BJ (cell line): ENCODE data around the gene INSIG1. TPM values are rescaled to one million over a fixed set of nuclear protein-coding genes. Genes with fewer than 3 reads are reported as not detected.

ENCODE experiments used
- CTCF ChIA-PET: fragments of 350-600 bp; formaldehyde crosslinking; extraction: SDS; loops from one replicate; lab custom pipeline; 2021; ENCODE audit warnings: antibody characterized with exemption, inconsistent platforms; lab: Yijun Ruan, JAX
- POLR2A ChIA-PET: fragments of 300-600 bp; sonication (Branson Sonifier 250); formaldehyde crosslinking; extraction: SDS; loops from one replicate; lab custom pipeline; 2021; ENCODE audit warnings: antibody characterized with exemption; lab: Charles Lee
- DNase-seq: peaks from one replicate; pipeline ENCODE4 v3.0.0-alpha.2; 2011; ENCODE audit warnings: low read depth
- H3K27me3 ChIP-seq: 2 replicates; pipeline ENCODE4 v1.6.0; 2011; ENCODE audit warnings: low read length; ENCODE audit not compliant: control insufficient read depth, insufficient read depth
- H3K36me3 ChIP-seq: 2 replicates; pipeline ENCODE4 v1.5.1; 2011; ENCODE audit warnings: low read length; ENCODE audit not compliant: control insufficient read depth, insufficient read depth
- H3K4me3 ChIP-seq: 2 replicates; pipeline ENCODE4 v1.5.1; 2011; ENCODE audit warnings: low read depth, mild to moderate bottlenecking, control low read depth, low read length
- CTCF ChIP-seq: IDR thresholded peaks from 2 replicates; pipeline ENCODE4 v1.5.1; 2011; ENCODE audit warnings: low read depth, mild to moderate bottlenecking, control low read depth, inconsistent platforms, low read length, moderate library complexity; ENCODE audit not compliant: insufficient read depth
- polyA plus RNA-seq: library from polyadenylated mRNA; depleted of rRNA; stranded (reverse); fragments of >200 nt; gene quantifications from 2 replicates; pipeline ENCODE4 v1.2.3, GENCODE V29; 2011

The INSIG1 gene
- polyA plus RNA-seq, 1 experiment, result 11.0 TPM

- no peak for DNase-seq
- H3K36me3 ChIP-seq, result no peaks in the 10 kb centered on the region
- TF ChIP-seq CTCF, result no peak
- POLR2A ChIA-PET, result no interaction called here
- CTCF ChIA-PET, result interaction anchor here (0.7 to 0.9 kb wide), 2 partner anchors 11 to 14 kb away, joined by 3 to 4 read pairs; no protein-coding TSS in a partner anchor
- H3K27me3 ChIP-seq, result peaks cover 5% of the 10 kb centered on the region
- H3K4me3 ChIP-seq, result no peak overlapping the region
Measured at GRCh38 chr7:155333346-155334234, 35.9 kb downstream of the INSIG1 start.

DNA sequence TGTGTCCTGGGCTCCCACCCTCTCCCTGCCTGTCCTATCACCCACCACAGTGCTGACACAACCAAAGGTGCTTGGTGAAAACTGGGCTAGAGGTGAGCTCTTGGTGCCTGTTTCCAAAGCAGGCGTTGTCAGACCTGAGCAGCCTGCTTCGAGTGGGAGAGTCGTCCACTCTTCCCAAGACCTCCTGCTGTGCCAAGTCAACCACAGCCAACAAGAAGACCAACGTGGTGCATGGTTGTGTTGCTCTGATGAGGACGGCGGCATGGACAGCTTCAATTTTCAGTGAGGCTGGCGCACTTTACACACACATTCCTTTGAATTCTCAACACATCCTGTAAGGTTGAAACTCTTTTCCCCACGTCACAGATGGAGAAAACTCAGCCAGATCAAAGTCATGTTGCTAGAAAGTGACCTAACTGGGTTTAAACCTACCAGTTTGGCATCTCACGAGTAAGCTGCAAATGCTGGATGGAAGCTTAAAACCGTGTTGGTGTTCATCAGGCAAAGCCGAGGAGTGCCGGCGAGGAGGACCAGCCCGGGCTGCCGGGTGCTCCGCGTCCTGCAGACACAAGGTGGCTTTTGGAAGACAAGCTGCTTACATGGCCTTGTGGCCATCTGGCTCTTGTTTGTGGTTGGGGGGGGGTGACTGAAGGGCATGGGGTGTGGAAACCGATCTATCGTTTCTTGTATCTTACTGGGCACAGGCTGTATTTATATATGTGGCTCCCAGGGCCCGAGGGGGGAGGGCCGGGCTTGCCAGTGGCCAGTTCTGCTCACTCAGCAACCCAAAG, 39.3 kb downstream of the INSIG1 start:
- CTCF ChIA-PET, result interaction anchor here (1.0 kb wide), 1 partner anchor 147 kb away, joined by 3 read pairs; no protein-coding TSS in a partner anchor
- peaks cover 3% of the 10 kb centered on the region; the same call in 1 of the 2 replicates for H3K27me3 ChIP-seq
- no peak for TF ChIP-seq CTCF
- no peak for DNase-seq
- POLR2A ChIA-PET, result no interaction called here
- H3K36me3 ChIP-seq, result no peaks in the 10 kb centered on the region
- H3K4me3 ChIP-seq, result no peak overlapping the region

- no peak overlapping the region for H3K4me3 ChIP-seq
- POLR2A ChIA-PET, result no interaction called here
- CTCF ChIA-PET, result no interaction called here
- DNase-seq, result no peak
- no peaks in the 10 kb centered on the region for H3K36me3 ChIP-seq
- H3K27me3 ChIP-seq, result peaks cover 3% of the 10 kb centered on the region; the same call in 1 of the 2 replicates
- no peak for TF ChIP-seq CTCF
Measured at GRCh38 chr7:155337946-155338631, 40.4 kb downstream of the INSIG1 start.

GRCh38 chr7:155338632-155339320, 41.1 kb downstream of the INSIG1 start:
- no peak for DNase-seq
- Histone ChIP-seq H3K4me3 (no peak overlapping the region), H3K36me3 (no peaks in the 10 kb centered on the region), H3K27me3 (peaks cover 1% of the 10 kb centered on the region; the same call in 1 of the 2 replicates)
- CTCF ChIA-PET, result no interaction called here
- no peak for TF ChIP-seq CTCF
- POLR2A ChIA-PET, result no interaction called here
